Keratinocyte (primary cell): ENCODE data around the gene YPEL4.

Source experiments
- EZH2 ChIP-seq: IDR thresholded peaks from one replicate; pipeline ENCODE4 v1.6.1; 2012; ENCODE audit warnings: inconsistent platforms, mild to moderate bottlenecking, low read length, moderate library complexity
- TF ChIP-seq, protein P1 (sequence below), 3 experiments: IDR thresholded peaks in 1 of 3; conservative IDR thresholded peaks in 1 of 3; optimal IDR thresholded peaks in 1 of 3; 2 replicates in 2 of 3; 3 replicates in 1 of 3; pipeline versions ENCODE3 to v1.5.1; 2011; ENCODE audit warnings: low read length in 3 of 3, mild to moderate bottlenecking in 3 of 3, moderate library complexity in 2 of 3, control low read depth in 1 of 3, inconsistent platforms in 1 of 3; ENCODE audit not compliant: insufficient read depth in 2 of 3; ENCODE audit errors: extremely low read depth in 1 of 3

DNA sequence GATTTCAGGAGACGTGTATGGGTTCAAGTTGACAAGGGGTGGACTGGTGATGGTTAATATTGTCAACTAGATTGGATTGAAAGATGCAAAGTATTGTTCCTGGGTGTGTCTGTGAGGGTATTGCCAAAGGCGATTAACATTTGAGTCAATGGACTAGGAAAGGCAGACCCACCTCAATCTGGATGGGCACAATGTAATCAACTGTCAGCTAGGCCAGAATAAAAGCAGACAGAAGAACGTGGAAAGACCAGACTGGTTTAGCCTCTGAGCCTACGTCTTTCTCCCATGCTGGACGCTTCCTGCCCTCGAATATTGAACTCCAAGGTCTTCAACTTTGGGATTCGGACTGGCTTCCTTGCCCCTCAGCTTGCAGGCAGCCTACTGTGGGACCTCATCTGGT lies 1.7 kb upstream of the YPEL4 start:
- TF ChIP-seq, protein P1, sequence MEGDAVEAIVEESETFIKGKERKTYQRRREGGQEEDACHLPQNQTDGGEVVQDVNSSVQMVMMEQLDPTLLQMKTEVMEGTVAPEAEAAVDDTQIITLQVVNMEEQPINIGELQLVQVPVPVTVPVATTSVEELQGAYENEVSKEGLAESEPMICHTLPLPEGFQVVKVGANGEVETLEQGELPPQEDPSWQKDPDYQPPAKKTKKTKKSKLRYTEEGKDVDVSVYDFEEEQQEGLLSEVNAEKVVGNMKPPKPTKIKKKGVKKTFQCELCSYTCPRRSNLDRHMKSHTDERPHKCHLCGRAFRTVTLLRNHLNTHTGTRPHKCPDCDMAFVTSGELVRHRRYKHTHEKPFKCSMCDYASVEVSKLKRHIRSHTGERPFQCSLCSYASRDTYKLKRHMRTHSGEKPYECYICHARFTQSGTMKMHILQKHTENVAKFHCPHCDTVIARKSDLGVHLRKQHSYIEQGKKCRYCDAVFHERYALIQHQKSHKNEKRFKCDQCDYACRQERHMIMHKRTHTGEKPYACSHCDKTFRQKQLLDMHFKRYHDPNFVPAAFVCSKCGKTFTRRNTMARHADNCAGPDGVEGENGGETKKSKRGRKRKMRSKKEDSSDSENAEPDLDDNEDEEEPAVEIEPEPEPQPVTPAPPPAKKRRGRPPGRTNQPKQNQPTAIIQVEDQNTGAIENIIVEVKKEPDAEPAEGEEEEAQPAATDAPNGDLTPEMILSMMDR (optimal IDR thresholded peaks at IDR 0.05 in 1 of 3, IDR thresholded peaks at IDR 0.05 in 1 of 3, conservative IDR thresholded peaks at IDR 0.05 in 1 of 3; ENCODE audit: extremely low read depth in 1 of 3, insufficient read depth in 2 of 3, low read length in 3 of 3) = no peak
- no peak for TF ChIP-seq EZH2
